HepG2 (cell line): ENCODE data around the gene SAMD4A. TPM values are rescaled to one million over a fixed set of nuclear protein-coding genes. Genes with fewer than 3 reads are reported as not detected.
A peak's percentile ranks its signal among the peaks of the same experiment; 100 is the strongest.

ENCODE experiments used
- CBFB ChIP-seq: sonication (generic); formaldehyde crosslinking; IDR thresholded peaks from 2 replicates; pipeline ENCODE4 v1.4.0; 2020; ENCODE audit warnings: missing genetic modification reagents
- FUBP1 ChIP-seq: sonication (generic); formaldehyde crosslinking; IDR thresholded peaks from 2 replicates; pipeline ENCODE4 v1.5.1; 2020; ENCODE audit warnings: missing genetic modification reagents, mild to moderate bottlenecking, borderline replicate concordance
- HOXA3 ChIP-seq: sonication (generic); formaldehyde crosslinking; IDR thresholded peaks from 2 replicates; pipeline ENCODE4 v1.5.0; 2020; ENCODE audit warnings: missing genetic modification reagents
- MNT ChIP-seq: fragments of 450-650 bp; IDR thresholded peaks from 2 replicates; pipeline ENCODE4 v1.6.1; 2016
- PATZ1 ChIP-seq: sonication (generic); formaldehyde crosslinking; IDR thresholded peaks from 2 replicates; pipeline ENCODE4 v1.4.0; 2020; ENCODE audit warnings: missing genetic modification reagents
- RAD51 ChIP-seq: fragments of 450-650 bp; IDR thresholded peaks from 2 replicates; pipeline ENCODE4 v1.6.1; 2016; ENCODE audit warnings: borderline replicate concordance
- REL ChIP-seq: sonication (generic); formaldehyde crosslinking; conservative IDR thresholded peaks from 2 replicates; pipeline ENCODE4 v1.8.0; 2022; ENCODE audit warnings: mild to moderate bottlenecking, missing genetic modification reagents, moderate library complexity
- SOX6 ChIP-seq, 2 experiments: fragments of 450-650 bp in 1 of 2; sonication (generic) in 1 of 2; formaldehyde crosslinking in 1 of 2; IDR thresholded peaks; 2 replicates each; pipeline versions ENCODE4 v1.4.0 to v1.6.1; 2017 to 2020; ENCODE audit warnings: antibody characterized with exemption in 1 of 2, mild to moderate bottlenecking in 1 of 2, missing genetic modification reagents in 1 of 2
- ZFAT ChIP-seq: sonication (generic); formaldehyde crosslinking; conservative IDR thresholded peaks from 2 replicates; pipeline ENCODE4 v1.8.1; 2023; ENCODE audit warnings: missing genetic modification reagents, inconsistent platforms
- ZNF224 ChIP-seq: sonication (generic); formaldehyde crosslinking; IDR thresholded peaks from 2 replicates; pipeline ENCODE4 v1.5.0; 2020; ENCODE audit warnings: mild to moderate bottlenecking, missing genetic modification reagents
- ZNF281 ChIP-seq: sonication (generic); formaldehyde crosslinking; IDR thresholded peaks from 2 replicates; pipeline ENCODE4 v1.4.0; 2020; ENCODE audit warnings: missing genetic modification reagents, borderline replicate concordance
- ZNF580 ChIP-seq: IDR thresholded peaks from 2 replicates; pipeline ENCODE4 v1.6.1; 2016; ENCODE audit warnings: low read depth, borderline replicate concordance
- ZNF609 ChIP-seq: sonication (generic); formaldehyde crosslinking; IDR thresholded peaks from 2 replicates; pipeline ENCODE4 v1.4.0; 2020; ENCODE audit warnings: mild to moderate bottlenecking, missing genetic modification reagents, borderline replicate concordance
- ZSCAN29 ChIP-seq: sonication (generic); formaldehyde crosslinking; conservative IDR thresholded peaks from 2 replicates; pipeline ENCODE4 v1.4.0; 2020; ENCODE audit warnings: mild to moderate bottlenecking, missing genetic modification reagents
- polyA plus RNA-seq, 8 experiments: library from polyadenylated mRNA; depleted of rRNA in 3 of 8; stranded (reverse) in 7 of 8; unstranded in 1 of 8; fragments of >200 nt; fragmentation: Illumina TruSeq in 4 of 8; extraction: Trizol in 4 of 8; gene quantifications; 2 replicates each; pipeline versions ENCODE4 v1.2.1 to v1.2.3, GENCODE V29; 2011 to 2016; ENCODE audit warnings: low read depth in 4 of 8, missing spikeins in 1 of 8, mixed read lengths in 1 of 8; ENCODE audit not compliant: insufficient read depth in 1 of 8
- total RNA-seq, 5 experiments: library from RNA; depleted of rRNA; stranded (reverse); fragments of >200 nt; fragmentation: Illumina TruSeq; extraction: Trizol; gene quantifications; 2 replicates each; pipeline ENCODE4 v1.2.3, GENCODE V29; 2016; ENCODE audit warnings: low read depth in 1 of 5

The SAMD4A gene
- total and polyA plus RNA-seq, 2 of the 13 experiments (the other 11 are each of a cell fraction or from before 2014, with no cell fraction given), result 11.8 to 13.0 TPM

- TF ChIP-seq MNT, result no peak
- TF ChIP-seq ZNF580 (CRISPR knock-in tag), result peak; percentile 56; the same call in 1 of the 2 replicates
- TF ChIP-seq RAD51, result no peak
- TF ChIP-seq FUBP1 (CRISPR knock-in tag), result no peak
- TF ChIP-seq HOXA3 (CRISPR knock-in tag), result peak; percentile 25; the same call in 1 of the 2 replicates
- TF ChIP-seq ZFAT (CRISPR knock-in tag), result no peak
- TF ChIP-seq ZNF281 (CRISPR knock-in tag), result peak; percentile 54; the same call in 1 of the 2 replicates
- TF ChIP-seq PATZ1 (CRISPR knock-in tag), result peak; percentile 39; the same call in 1 of the 2 replicates
- TF ChIP-seq ZSCAN29 (CRISPR knock-in tag), result no peak
- TF ChIP-seq SOX6 (IDR thresholded peaks at IDR 0.05), result no peak
- peak; percentile 80 for TF ChIP-seq SOX6 (CRISPR knock-in tag; IDR thresholded peaks at IDR 0.05)
- TF ChIP-seq ZNF224, result no peak
- peak; percentile 56; the same call in 1 of the 2 replicates for TF ChIP-seq ZNF609 (CRISPR knock-in tag)
- no peak for TF ChIP-seq REL (CRISPR knock-in tag)
- 0 out of 2 replicates have a peak, but pooled peaks have one; percentile 40 for TF ChIP-seq CBFB (CRISPR knock-in tag)
Observed at GRCh38 chr14:54839701-54840119, 272.8 kb downstream of the SAMD4A start (continued).
